ENCODE results near the gene GALK1.

DNA sequence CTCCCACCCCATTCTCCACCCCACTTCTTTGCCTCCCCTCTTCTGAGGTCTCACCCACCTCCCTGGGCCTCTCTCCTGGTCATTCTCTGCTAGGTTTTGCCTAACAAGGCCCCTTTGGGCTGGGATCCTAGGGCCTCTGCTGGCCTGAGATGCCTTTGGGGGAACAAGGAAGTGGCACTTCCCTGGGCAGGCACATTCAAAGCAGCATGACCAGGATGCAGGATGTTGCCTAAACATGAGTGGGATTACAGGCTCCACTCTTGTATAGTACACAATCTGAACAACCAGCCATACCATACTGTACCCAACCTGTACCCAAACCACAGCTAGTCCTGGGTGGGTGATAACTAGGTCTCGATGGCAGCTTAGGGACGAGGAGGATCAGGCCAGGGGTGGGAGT lies 9.0 kb downstream of the GALK1 start:
- no peak for TF ChIP-seq POLR2A (IDR thresholded peaks at IDR 0.05)
- TF ChIP-seq, protein P1, sequence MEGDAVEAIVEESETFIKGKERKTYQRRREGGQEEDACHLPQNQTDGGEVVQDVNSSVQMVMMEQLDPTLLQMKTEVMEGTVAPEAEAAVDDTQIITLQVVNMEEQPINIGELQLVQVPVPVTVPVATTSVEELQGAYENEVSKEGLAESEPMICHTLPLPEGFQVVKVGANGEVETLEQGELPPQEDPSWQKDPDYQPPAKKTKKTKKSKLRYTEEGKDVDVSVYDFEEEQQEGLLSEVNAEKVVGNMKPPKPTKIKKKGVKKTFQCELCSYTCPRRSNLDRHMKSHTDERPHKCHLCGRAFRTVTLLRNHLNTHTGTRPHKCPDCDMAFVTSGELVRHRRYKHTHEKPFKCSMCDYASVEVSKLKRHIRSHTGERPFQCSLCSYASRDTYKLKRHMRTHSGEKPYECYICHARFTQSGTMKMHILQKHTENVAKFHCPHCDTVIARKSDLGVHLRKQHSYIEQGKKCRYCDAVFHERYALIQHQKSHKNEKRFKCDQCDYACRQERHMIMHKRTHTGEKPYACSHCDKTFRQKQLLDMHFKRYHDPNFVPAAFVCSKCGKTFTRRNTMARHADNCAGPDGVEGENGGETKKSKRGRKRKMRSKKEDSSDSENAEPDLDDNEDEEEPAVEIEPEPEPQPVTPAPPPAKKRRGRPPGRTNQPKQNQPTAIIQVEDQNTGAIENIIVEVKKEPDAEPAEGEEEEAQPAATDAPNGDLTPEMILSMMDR (IDR thresholded peaks at IDR 0.05): no peak

All from lower leg skin (tissue), 3 donors.